NCI-H2227 (cell line): ENCODE data around the gene GNG13.
"Not testable (repeated sequence)": the region's sequence is repeated elsewhere in the genome, so short reads cannot be mapped to it uniquely, and the experiment has no call there.

Experiments used
- DNase-seq: peaks from one replicate; lab custom pipeline; 2025; ENCODE audit not compliant: unreplicated experiment; lab: John Stamatoyannopoulos, UW

GNG13 gene

GRCh38 chr16:779561-779960 lies 21.0 kb downstream of the GNG13 start:
- DNase-seq: no peak

DNA sequence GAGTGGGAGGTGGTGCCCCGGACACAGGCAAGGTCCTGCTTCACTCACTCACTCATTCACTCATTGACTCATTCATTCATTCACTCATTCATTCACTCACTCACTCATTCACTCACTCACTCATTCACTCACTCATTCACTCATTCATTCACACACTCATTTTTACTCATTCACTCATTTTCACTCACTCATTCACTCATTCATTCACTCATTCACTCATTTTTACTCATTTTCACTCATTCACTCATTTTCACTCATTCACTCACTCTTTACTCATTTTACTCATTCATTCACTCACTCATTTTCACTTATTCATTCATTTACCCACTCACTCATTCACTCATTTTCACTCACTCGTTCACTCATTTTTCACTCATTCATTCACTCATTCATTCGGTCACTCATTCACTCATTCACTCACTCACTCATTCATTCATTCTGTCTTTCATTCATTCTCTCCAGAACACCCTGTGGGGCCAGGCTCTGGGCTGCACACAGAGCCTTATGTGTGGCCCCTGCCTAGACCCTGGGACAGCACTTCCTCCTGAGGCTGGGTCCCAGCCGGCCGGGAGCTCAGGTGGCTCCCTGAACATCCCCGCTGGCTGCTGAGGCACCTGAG lies 21.5 kb downstream of the GNG13 start:
- DNase-seq: no peak

- DNase-seq: no peak
Observed at GRCh38 chr16:778447-778846, 22.1 kb downstream of the GNG13 start.

DNA sequence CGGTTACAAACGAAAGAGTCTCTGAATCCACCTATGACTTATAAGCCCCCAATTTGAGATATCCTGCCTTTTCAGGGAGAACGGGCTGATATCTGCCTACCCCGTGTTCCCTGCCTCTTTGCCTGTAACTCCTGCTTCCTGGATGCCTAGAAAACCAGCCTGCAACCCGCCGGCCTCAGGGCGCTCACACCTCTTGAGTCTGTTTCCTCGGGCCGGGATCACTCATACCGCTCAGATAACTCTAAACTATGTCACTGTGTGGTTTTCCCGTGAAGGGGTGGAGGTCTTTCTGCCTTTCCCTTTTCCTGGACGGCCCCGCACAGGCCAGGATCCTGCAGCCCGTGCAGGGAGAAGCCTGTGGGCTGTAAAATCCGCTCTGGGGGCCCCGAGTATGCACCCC lies 22.7 kb downstream of the GNG13 start:
- DNase-seq: no peak

DNA sequence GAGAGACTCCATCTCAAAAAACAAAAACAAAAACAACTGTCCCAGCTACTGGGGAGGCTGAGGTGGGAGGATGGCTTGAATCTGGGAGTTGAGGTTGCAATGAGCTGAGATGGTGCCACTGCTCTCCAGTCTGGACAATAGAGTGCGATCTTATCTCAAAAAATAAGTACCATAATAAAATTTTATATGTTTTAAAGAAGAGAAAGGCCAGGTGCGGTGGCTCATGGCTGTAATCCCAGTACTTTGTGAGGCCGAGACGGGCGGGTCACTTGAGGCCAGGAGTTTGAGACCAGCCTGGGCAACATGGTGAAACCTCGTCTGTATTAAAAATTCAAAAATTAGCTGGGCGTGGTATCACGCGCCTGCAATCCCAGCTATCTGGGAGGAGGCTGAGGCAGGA lies 23.7 kb downstream of the GNG13 start:
- no peak for DNase-seq

GRCh38 chr16:776298-776697 lies 24.2 kb downstream of the GNG13 start:
- not testable (repeated sequence) for DNase-seq

DNA sequence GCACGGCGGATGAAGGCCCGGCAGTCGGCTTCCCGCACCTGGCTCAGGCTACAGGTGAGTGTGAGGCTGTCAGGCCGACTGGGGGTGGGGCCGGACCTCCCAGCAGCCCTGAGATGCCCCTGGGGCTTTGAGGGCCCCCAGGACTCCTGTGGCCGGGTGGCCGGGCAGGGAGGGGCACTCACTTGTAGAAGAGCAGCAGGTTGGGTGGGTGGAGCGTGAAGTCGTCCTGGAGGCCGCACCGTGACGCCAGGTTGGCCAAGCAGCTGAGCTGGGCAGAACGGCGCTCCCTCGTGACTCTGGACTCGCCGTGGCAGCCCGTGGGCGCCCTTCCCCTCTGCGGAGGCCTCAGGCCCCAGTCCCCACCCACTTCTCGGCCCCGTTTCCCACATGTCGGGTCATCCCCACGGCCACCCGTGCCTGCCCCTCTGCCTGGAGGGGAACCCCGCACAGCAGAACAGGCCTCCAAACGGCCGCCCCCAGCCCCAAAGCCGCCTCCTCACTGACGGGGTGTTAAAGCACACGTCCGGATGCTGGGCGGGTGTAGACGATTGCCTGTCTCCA lies 25.2 kb downstream of the GNG13 start:
- no peak for DNase-seq

GRCh38 chr16:774086-775001 lies 26.2 kb downstream of the GNG13 start:
- DNase-seq: no peak

DNA sequence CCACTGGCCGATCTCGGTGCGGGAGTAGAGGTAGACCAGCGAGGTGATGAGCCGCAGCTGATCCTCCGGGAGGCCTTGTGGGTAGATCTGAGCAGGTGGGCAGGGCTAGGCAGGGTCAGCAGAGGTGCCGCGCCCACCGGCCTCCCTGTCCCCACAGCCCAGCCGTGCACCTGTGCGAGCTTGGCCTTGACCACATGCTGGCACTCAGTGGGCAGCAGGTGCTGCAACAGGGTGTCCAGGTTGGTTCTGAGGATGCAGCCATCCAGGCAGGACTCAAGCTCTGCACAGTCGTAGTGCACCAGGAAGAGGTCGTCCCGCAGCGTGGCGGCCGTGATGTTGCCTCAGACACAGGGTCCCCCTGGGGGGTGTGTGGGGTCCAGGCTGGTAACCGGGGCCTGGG lies 27.6 kb downstream of the GNG13 start:
- DNase-seq: no peak

DNA sequence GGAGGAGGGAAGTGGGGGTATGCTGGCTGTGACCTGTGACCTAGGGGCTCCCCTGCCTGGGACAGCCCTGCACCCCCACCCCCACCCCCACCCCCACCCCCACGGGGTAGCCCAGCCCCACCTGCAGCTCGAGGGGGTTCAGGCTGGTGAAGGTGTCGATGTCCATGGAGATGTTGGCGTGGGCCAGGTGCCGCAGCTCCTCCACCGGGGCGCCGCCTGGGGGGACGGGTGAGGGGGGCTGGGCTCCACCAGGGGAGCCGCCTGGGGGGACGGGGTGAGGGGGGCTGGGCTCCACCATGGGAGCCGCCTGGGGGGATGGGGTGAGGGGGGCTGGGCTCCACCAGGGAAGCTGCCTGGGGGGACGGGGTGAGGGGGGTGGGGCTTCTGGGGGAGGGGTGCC lies 30.1 kb downstream of the GNG13 start:
- DNase-seq: no peak

GRCh38 chr16:769934-770333 lies 30.6 kb downstream of the GNG13 start:
- DNase-seq: no peak

DNA sequence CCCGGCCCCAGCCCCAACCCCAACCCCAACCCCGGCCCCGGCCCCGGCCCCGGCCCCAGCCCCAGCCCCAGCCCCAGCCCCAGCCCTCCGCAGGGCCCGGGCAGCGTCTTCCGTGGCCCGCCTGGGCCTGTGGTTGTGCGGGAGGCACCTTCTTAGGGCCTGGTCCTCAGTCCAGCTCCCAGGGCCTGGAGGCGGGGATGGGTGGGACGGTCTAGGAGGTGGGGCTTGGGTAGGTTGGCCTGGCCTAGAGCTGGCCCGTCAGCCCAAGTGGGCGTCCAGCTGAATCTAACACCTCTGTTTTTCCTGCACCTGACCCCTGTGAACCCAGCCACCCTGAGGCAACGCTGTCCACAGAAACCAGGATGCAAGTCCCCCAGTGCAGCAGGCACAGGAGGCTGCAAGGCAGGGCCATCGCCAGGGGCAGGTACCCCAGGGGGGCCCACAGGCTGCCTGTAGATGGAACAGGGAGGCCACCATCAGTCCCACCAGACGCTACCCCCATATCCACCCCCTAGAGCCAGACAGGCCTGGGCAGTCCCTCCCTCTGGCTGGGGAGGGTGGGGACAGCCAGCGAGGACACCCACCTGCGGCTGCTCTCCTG lies 31.2 kb downstream of the GNG13 start:
- DNase-seq: no peak

- no peak for DNase-seq
Observed at GRCh38 chr16:768428-768827, 32.1 kb downstream of the GNG13 start.

GRCh38 chr16:767743-768235 lies 32.7 kb downstream of the GNG13 start:
- no peak for DNase-seq

GRCh38 chr16:766820-767640 lies 33.5 kb downstream of the GNG13 start:
- no peak for DNase-seq

GRCh38 chr16:766008-766819 lies 34.3 kb downstream of the GNG13 start:
- DNase-seq: no peak

DNA sequence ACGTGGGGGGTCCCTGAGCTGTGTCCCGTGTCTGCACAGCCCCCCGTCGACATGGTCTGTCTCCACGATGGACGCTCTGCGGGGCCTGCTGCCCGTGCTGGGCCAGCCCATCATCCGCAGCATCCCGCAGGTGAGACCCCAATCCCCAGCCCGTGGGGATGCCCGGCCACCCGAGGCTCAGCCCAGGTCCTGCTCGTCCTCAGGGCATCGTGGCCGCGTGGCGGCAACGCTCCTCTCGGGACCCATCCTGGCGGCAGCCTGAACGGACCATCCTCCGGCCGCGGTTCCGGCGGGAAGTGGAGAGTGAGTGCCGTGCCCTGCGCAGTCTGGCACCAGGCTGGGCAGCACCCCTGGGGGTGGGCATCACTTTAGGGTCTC lies 35.1 kb downstream of the GNG13 start:
- DNase-seq: no peak

DNA sequence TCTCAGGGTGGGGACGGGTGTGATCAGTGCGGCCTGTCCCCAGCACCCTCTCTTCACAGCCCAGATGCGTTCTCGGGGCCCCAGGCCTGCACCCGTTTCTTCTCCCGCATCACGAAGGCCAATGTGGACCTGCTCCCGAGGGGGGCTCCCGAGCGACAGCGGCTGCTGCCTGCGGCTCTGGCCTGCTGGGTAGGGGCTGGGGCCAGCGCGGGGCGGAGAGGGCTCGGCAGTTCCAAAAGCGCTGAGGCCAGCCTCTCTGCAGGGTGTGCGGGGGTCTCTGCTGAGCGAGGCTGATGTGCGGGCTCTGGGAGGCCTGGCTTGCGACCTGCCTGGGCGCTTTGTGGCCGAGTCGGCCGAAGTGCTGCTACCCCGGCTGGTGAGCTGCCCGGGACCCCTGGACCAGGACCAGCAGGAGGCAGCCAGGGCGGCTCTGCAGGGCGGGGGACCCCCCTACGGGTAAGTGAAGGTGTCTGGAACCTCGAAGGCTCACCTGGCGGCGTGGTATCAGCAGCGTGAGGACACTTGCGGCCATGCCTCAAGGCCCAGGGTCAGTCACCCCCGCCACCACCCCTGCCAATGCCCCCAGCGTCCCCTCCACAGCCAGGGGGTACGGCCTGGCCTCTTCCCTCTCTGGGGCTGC lies 35.6 kb downstream of the GNG13 start:
- no peak for DNase-seq

DNA sequence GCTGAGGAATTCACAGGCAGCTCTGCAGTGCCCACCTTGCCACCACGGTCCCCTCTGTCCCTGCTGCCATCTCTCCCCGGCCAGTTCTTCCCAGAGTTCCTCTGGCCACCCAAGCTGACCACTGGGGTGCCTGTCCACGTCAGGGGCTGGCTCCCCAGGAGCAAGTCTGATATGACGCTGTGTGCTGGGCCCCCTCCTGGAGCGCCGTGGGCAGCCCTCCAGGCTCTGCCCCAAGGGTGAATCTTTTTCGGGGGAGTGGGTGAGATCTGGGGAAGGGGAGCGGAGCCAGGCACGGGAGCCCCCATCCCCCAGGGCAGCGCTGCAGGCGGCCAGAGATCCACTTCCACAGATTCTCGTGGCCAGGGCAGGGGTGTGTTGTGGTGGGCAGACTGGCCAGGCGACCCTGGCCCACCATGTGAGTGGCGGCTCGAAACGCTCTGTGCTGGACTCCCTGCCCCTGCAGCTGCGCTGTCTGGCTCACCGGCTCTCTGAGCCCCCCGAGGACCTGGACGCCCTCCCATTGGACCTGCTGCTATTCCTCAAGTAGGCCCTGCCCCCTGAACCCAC lies 36.3 kb downstream of the GNG13 start:
- no peak for DNase-seq
